Fibroblast of villous mesenchyme (primary cell): Measurements from ENCODE around the gene TUB. TPM values are rescaled to one million over a fixed set of nuclear protein-coding genes. Genes with fewer than 3 reads are reported as not detected.

ENCODE experiments used
- DNase-seq: peaks from one replicate; pipeline ENCODE4 v3.0.0-alpha.2; 2010; ENCODE audit warnings: low read depth
- H3K4me3 ChIP-seq: 2 replicates; pipeline ENCODE4 v1.5.1; 2011; ENCODE audit warnings: low read depth, mild to moderate bottlenecking, low read length
- CTCF ChIP-seq: IDR thresholded peaks from 2 replicates; pipeline ENCODE4 v1.5.1; 2012; ENCODE audit warnings: low read depth, mild to moderate bottlenecking, low read length; ENCODE audit not compliant: insufficient read depth
- total RNA-seq: library from RNA; depleted of rRNA; stranded (reverse); fragments of >200 nt; gene quantifications from 2 replicates; pipeline ENCODE4 v1.2.3, GENCODE V29; 2012

TUB gene
- total RNA-seq, 1 donor: 5.2 TPM

- no peak overlapping the region for H3K4me3 ChIP-seq
- no peak for DNase-seq
- TF ChIP-seq CTCF: no peak
These were observed 14.4 kb downstream of the TUB start for GRCh38 chr11:8095371-8095770.

GRCh38 chr11:8095806-8096522, 15.0 kb downstream of the TUB start:
- no peak overlapping the region for H3K4me3 ChIP-seq
- TF ChIP-seq CTCF: no peak
- no peak for DNase-seq

- no peak overlapping the region for H3K4me3 ChIP-seq
- DNase-seq: no peak
- TF ChIP-seq CTCF: no peak
These were observed 15.6 kb downstream of the TUB start for GRCh38 chr11:8096575-8096974.

- no peak for DNase-seq
- no peak overlapping the region for H3K4me3 ChIP-seq
- TF ChIP-seq CTCF: no peak
These were observed 16.1 kb downstream of the TUB start for GRCh38 chr11:8097062-8097461.

- no peak overlapping the region for H3K4me3 ChIP-seq
- TF ChIP-seq CTCF: no peak
- no peak for DNase-seq
These were observed 16.5 kb downstream of the TUB start for GRCh38 chr11:8097468-8097867.

- no peak for TF ChIP-seq CTCF
- no peak for DNase-seq
- H3K4me3 ChIP-seq: no peak overlapping the region
These were observed 16.9 kb downstream of the TUB start for GRCh38 chr11:8097926-8098325.

GRCh38 chr11:8098361-8098760, 17.4 kb downstream of the TUB start:
- TF ChIP-seq CTCF: no peak
- DNase-seq: peak; percentile 16
- H3K4me3 ChIP-seq: no peak overlapping the region
